IMR-90 (cell line): Measurements from ENCODE around the gene MCRS1. TPM values are rescaled to one million over a fixed set of nuclear protein-coding genes. Genes with fewer than 3 reads are reported as not detected.

Experiments
- ATAC-seq: fragments of 200-7000 bp; cut with Tn5 transposase; 2 replicates; pipeline ENCODE4 v1.9.1; 2020; ENCODE audit warnings: low read depth, mild to moderate bottlenecking, moderate library complexity
- BruUV-seq: library from RNA; stranded (reverse); fragments of 400-500 nt; replicated peaks from 2 replicates; lab custom pipeline; 2021; lab: Mats Ljungman, UMichigan
- CTCF ChIA-PET: fragments of 300-600 bp; formaldehyde crosslinking; extraction: SDS; loops from one replicate; lab custom pipeline; 2021; ENCODE audit warnings: antibody characterized with exemption; lab: Yijun Ruan, JAX
- POLR2A ChIA-PET: fragments of 300-600 bp; sonication (Branson Sonifier 250); formaldehyde crosslinking; loops from one replicate; lab custom pipeline; 2022; ENCODE audit warnings: antibody characterized with exemption; ENCODE audit not compliant: unreplicated experiment; lab: Charles Lee
- DNase-seq: peaks from one replicate; pipeline ENCODE4 v3.0.0; 2013
- H2AFZ ChIP-seq: replicated peaks from 2 replicates; pipeline ENCODE3; 2013; ENCODE audit warnings: low read length, mild to moderate bottlenecking; ENCODE audit not compliant: poor library complexity
- H2AK5ac ChIP-seq: 2 replicates; pipeline ENCODE4 v1.6.1; 2013; ENCODE audit warnings: low read depth, low read length, inconsistent platforms
- H2AK9ac ChIP-seq: replicated peaks from 2 replicates; pipeline ENCODE3; 2013; ENCODE audit warnings: mild to moderate bottlenecking, low read depth, low read length, moderate library complexity; ENCODE audit not compliant: poor library complexity
- H2BK120ac ChIP-seq: 2 replicates; pipeline ENCODE4 v1.6.1; 2013; ENCODE audit warnings: low read depth, low read length, inconsistent platforms
- H2BK15ac ChIP-seq: 3 replicates; pipeline ENCODE4 v1.6.1; 2013; ENCODE audit warnings: low read depth, low read length, inconsistent platforms
- H2BK20ac ChIP-seq: 2 replicates; pipeline ENCODE4 v1.6.1; 2013; ENCODE audit warnings: low read depth, mild to moderate bottlenecking, inconsistent platforms, low read length, moderate library complexity
- H2BK5ac ChIP-seq: 2 replicates; pipeline ENCODE4 v1.6.1; 2013; ENCODE audit warnings: mild to moderate bottlenecking, low read depth, low read length, inconsistent platforms; ENCODE audit not compliant: poor library complexity, severe bottlenecking
- H3K14ac ChIP-seq: replicated peaks from 2 replicates; pipeline ENCODE4 v1.6.1; 2013; ENCODE audit warnings: low read depth, low read length, inconsistent platforms
- H3K18ac ChIP-seq: 2 replicates; pipeline ENCODE4 v1.6.1; 2013; ENCODE audit warnings: low read depth, low read length, control low read depth
- H3K23ac ChIP-seq: 2 replicates; pipeline ENCODE4 v1.6.1; 2013; ENCODE audit warnings: low read depth, low read length, inconsistent platforms
- H3K27ac ChIP-seq: 2 replicates; pipeline ENCODE4 v1.5.1; 2013; ENCODE audit warnings: mild to moderate bottlenecking, control low read depth, low read length; ENCODE audit not compliant: insufficient read depth
- H3K27me3 ChIP-seq: 2 replicates; pipeline ENCODE4 v1.6.1; 2013; ENCODE audit warnings: low read length; ENCODE audit not compliant: control insufficient read depth, insufficient read depth
- H3K36me3 ChIP-seq: 2 replicates; pipeline ENCODE4 v1.6.1; 2013; ENCODE audit warnings: low read length, mixed read lengths; ENCODE audit not compliant: control insufficient read depth, insufficient read depth
- H3K4ac ChIP-seq: 2 replicates; pipeline ENCODE4 v1.6.1; 2013; ENCODE audit warnings: low read depth, low read length, inconsistent platforms
- H3K4me1 ChIP-seq: 2 replicates; pipeline ENCODE4 v1.6.1; 2013; ENCODE audit warnings: low read length, mixed read lengths; ENCODE audit not compliant: control insufficient read depth, insufficient read depth
- H3K4me2 ChIP-seq: 2 replicates; pipeline ENCODE4 v1.6.1; 2013; ENCODE audit warnings: low read depth, mild to moderate bottlenecking, control low read depth, low read length, moderate library complexity
- H3K4me3 ChIP-seq: 2 replicates; pipeline ENCODE4 v1.5.1; 2013; ENCODE audit warnings: low read depth, mild to moderate bottlenecking, control low read depth, low read length, moderate library complexity; ENCODE audit not compliant: insufficient read depth
- H3K56ac ChIP-seq: 2 replicates; pipeline ENCODE4 v1.6.1; 2013; ENCODE audit warnings: low read length, inconsistent platforms; ENCODE audit not compliant: insufficient read depth; ENCODE audit errors: extremely low read depth
- H3K79me1 ChIP-seq, 2 experiments: 2 replicates each; pipeline ENCODE4 v1.6.1; 2013; ENCODE audit warnings: low read length in 2 of 2, inconsistent platforms in 1 of 2, low read depth in 1 of 2
- H3K9ac ChIP-seq: 2 replicates; pipeline ENCODE4 v1.6.1; 2013; ENCODE audit warnings: low read depth, low read length, control low read depth
- H3K9me1 ChIP-seq: 2 replicates; pipeline ENCODE4 v1.6.1; 2013; ENCODE audit warnings: low read length, inconsistent platforms; ENCODE audit not compliant: insufficient read depth
- H3K9me3 ChIP-seq: 2 replicates; pipeline ENCODE4 v1.6.1; 2013; ENCODE audit warnings: low read length; ENCODE audit not compliant: control insufficient read depth, insufficient read depth
- H4K20me1 ChIP-seq: 2 replicates; pipeline ENCODE4 v1.6.1; 2013; ENCODE audit warnings: low read length, inconsistent platforms; ENCODE audit not compliant: insufficient read depth
- H4K5ac ChIP-seq: 2 replicates; pipeline ENCODE4 v1.6.1; 2013; ENCODE audit warnings: mild to moderate bottlenecking, low read depth, low read length, control low read depth
- H4K8ac ChIP-seq, 2 experiments: 2 replicates each; pipeline ENCODE4 v1.6.1; 2013; ENCODE audit warnings: low read depth in 2 of 2, low read length in 2 of 2, control low read depth in 1 of 2, inconsistent platforms in 1 of 2
- H4K91ac ChIP-seq: 2 replicates; pipeline ENCODE4 v1.6.1; 2013; ENCODE audit warnings: low read depth, low read length, inconsistent platforms; ENCODE audit not compliant: insufficient read depth
- CTCF ChIP-seq: conservative IDR thresholded peaks from 2 replicates; pipeline ENCODE4 v1.5.1; 2012; ENCODE audit warnings: mild to moderate bottlenecking, low read depth, low read length, improper control_type of control experiment
- WGBS, 2 experiments: methylation state at CpG; one replicate each; pipeline versions ENCODE4 v1.1.5 to v1.1.7; 2013; ENCODE audit warnings: missing lambda C conversion rate in 2 of 2; ENCODE audit not compliant: insufficient read length in 1 of 2; ENCODE audit errors: extremely low coverage in 2 of 2; 5-methylcytosine and 5-hydroxymethylcytosine counted together
- dilution Hi-C: fragments of 300-500 bp; cut with HindIII; formaldehyde crosslinking; loops from one replicate; pipeline ENCODE4 v1.14.3; 2018; ENCODE audit warnings: low sequenced_read_pairs; ENCODE audit not compliant: unreplicated experiment
- in situ Hi-C: fragments of 300-500 bp; cut with MboI; formaldehyde crosslinking; loops from 3 replicates; pipeline ENCODE4 v1.14.3; 2019; ENCODE audit warnings: low sequenced_read_pairs, inconsistent platforms, mixed read lengths
- intact Hi-C: fragments of 100-400 bp; cut with micrococcal nuclease; formaldehyde crosslinking; loops from 2 replicates; pipeline ENCODE4 v1.10.0; 2022
- polyA plus RNA-seq, 3 experiments: library from polyadenylated mRNA; depleted of rRNA; stranded (reverse); fragments of >200 nt; gene quantifications; 2 replicates each; pipeline ENCODE4 v1.2.3, GENCODE V29; 2012; ENCODE audit warnings: low replicate concordance in 1 of 3
- total RNA-seq: library from RNA; depleted of rRNA; stranded (reverse); fragments of >200 nt; gene quantifications from 2 replicates; pipeline ENCODE4 v1.2.3, GENCODE V29; 2012

Gene MCRS1
- total and polyA plus RNA-seq, 2 of the 4 experiments (the other 2 are of a cell fraction) = 72.9 to 73.2 TPM

- no peak overlapping the region for H4K8ac ChIP-seq
- H3K23ac ChIP-seq = no peak overlapping the region
- H2BK120ac ChIP-seq = no peak overlapping the region
- POLR2A ChIA-PET = no interaction called here
- in situ Hi-C loops = no loop called here
- DNase-seq (no peak), ATAC-seq (no peak)
- H3K4me1 ChIP-seq = peaks cover 2% of the 10 kb centered on the region; the same call in 1 of the 2 replicates
- BruUV-seq = no TSS peak
- CTCF ChIA-PET = interaction anchor here (1.0 to 5.4 kb wide), 2 partner anchors 220 to 247 kb away, joined by 3 to 36 read pairs; no protein-coding TSS in a partner anchor
- no peak overlapping the region for H4K5ac ChIP-seq
- TF ChIP-seq CTCF = no peak
- H2AK5ac ChIP-seq = no peak overlapping the region
- H3K18ac ChIP-seq = no peak overlapping the region
- H4K91ac ChIP-seq = no peak overlapping the region
- no peak overlapping the region for H3K14ac ChIP-seq
- H3K27ac ChIP-seq = no peak overlapping the region
- no peak overlapping the region for H3K4me2 ChIP-seq
- no peak overlapping the region for H2AK9ac ChIP-seq
- H3K9me3 ChIP-seq = no peaks in the 10 kb centered on the region
- no peak overlapping the region for H3K9ac ChIP-seq
- H3K36me3 ChIP-seq = peaks cover under 1% of the 10 kb centered on the region
- H2BK15ac ChIP-seq = no peak overlapping the region
- intact Hi-C loops = no loop called here
- H2BK20ac ChIP-seq = no peak overlapping the region
- no peak overlapping the region for H2AFZ ChIP-seq
- dilution Hi-C loops = no loop called here
- no peak overlapping the region for H3K4ac ChIP-seq
- peaks cover 9% of the 10 kb centered on the region for H4K20me1 ChIP-seq
- no peak overlapping the region for H3K4me3 ChIP-seq
- no peaks in the 10 kb centered on the region for H3K9me1 ChIP-seq
- H2BK5ac ChIP-seq = no peak overlapping the region
- H3K56ac ChIP-seq = no peak overlapping the region
- WGBS, 2 experiments = 90% methylated on average over 4 of the region's 13 CpGs; no CpG with 5 or more reads in 1 of the 2 experiments
- no peaks in the 10 kb centered on the region for H3K27me3 ChIP-seq
- H3K79me1 ChIP-seq = peaks cover 0 to 12% of the 10 kb centered on the region in 2 experiments; a peak in 3 of 4 replicates
Measured at GRCh38 chr12:49578471-49579112, 10.7 kb upstream of the MCRS1 start.
